Measurements from ENCODE around the gene PEDS1. TPM values are rescaled to one million over a fixed set of nuclear protein-coding genes. Genes with fewer than 3 reads are reported as not detected.
A peak's percentile ranks its signal among the peaks of the same experiment; 100 is the strongest.

PEDS1 gene
- total RNA-seq, 2 experiments from 2014 or later = 30.3 to 32.3 TPM

- H3K9me3 Mint-ChIP-seq = no peaks in the 10 kb centered on the region
- peaks cover 38% of the 10 kb centered on the region for H3K36me3 Mint-ChIP-seq (ENCODE audit: low read depth)
- DNase-seq = no peak
- H3K4me3 Mint-ChIP-seq = no peak overlapping the region
- H3K4me1 Mint-ChIP-seq = peaks cover 2% of the 10 kb centered on the region
- ChIA-PET CTCF (interaction anchor here (0.6 to 2.0 kb wide), 9 partner anchors 12 to 907 kb away, joined by 3 to 10 read pairs (median 5); partner anchors contain the start of gene PEDS1), POLR2A (interaction anchor here (0.9 to 2.5 kb wide), 5 partner anchors 17 to 198 kb away, joined by 3 to 12 read pairs (median 3); partner anchors contain the start of genes PEDS1 and RNF114)
- no peak overlapping the region for H3K27ac Mint-ChIP-seq
- H3K27me3 Mint-ChIP-seq = no peaks in the 10 kb centered on the region
Measured at GRCh38 chr20:50133474-50134217, 19.9 kb downstream of the PEDS1 start.

DNA sequence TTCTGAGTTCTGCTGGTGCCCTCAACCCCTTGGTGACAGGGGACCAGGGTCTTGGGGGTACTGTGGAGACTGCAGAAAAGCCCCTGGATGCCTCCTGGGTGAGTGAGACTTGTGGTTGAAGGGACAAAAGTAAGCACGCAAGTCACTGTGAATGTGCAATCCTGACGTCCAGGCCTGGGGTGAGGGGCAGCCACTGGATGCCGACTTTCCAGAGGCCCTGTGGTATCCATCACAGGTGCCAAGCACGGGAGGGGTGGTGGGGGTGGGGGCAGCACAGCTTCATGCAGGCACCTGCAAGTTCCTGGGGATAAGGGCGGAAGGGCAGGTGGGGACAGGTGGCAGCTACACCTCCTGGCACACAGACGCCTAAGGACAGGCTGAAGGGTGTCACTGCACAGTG, 20.5 kb downstream of the PEDS1 start:
- H3K4me3 Mint-ChIP-seq = no peak overlapping the region
- H3K27ac Mint-ChIP-seq = no peak overlapping the region
- no peaks in the 10 kb centered on the region for H3K27me3 Mint-ChIP-seq
- peaks cover 43% of the 10 kb centered on the region for H3K36me3 Mint-ChIP-seq (ENCODE audit: low read depth)
- CTCF ChIA-PET = interaction anchor here (0.6 to 1.9 kb wide), 4 partner anchors 12 to 1340 kb away, joined by 3 to 10 read pairs (median 6); no protein-coding TSS in a partner anchor
- DNase-seq = no peak
- POLR2A ChIA-PET = interaction anchor here (1.0 to 2.5 kb wide), 3 partner anchors 21 to 197 kb away, joined by 3 to 12 read pairs (median 3); partner anchors contain the start of genes PEDS1 and RNF114
- peaks cover 2% of the 10 kb centered on the region for H3K4me1 Mint-ChIP-seq
- no peaks in the 10 kb centered on the region for H3K9me3 Mint-ChIP-seq

- ChIA-PET CTCF (no interaction called here), POLR2A (no interaction called here)
- Mint-ChIP-seq H3K27ac (no peak overlapping the region), H3K4me1 (peaks cover 6% of the 10 kb centered on the region), H3K36me3 (ENCODE audit: low read depth) (peaks cover 55% of the 10 kb centered on the region), H3K9me3 (no peaks in the 10 kb centered on the region), H3K4me3 (no peak overlapping the region), H3K27me3 (no peaks in the 10 kb centered on the region)
- DNase-seq = no peak
Measured at GRCh38 chr20:50130995-50131394, 22.5 kb downstream of the PEDS1 start.

DNA sequence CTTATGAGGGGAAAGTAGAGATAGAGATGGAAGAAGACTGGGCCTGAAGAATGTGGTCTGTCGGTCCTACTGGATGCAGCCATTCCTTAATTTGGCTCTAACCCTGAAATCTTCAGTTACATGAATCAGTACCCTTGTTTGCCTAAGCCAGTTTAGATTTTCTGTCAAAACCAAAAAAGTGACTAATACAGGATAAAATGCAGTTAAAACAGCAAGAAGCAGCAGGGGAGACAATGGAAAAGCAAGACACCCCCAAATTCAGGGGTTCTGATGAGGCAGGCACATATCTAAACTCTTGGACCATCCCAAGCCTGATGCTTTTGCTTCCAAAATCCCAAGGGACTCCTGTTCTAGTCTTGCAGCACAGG, 23.2 kb downstream of the PEDS1 start:
- CTCF ChIA-PET = no interaction called here
- H3K4me3 Mint-ChIP-seq = no peak overlapping the region
- peaks cover 6% of the 10 kb centered on the region for H3K4me1 Mint-ChIP-seq
- POLR2A ChIA-PET = no interaction called here
- H3K27me3 Mint-ChIP-seq = no peaks in the 10 kb centered on the region
- no peaks in the 10 kb centered on the region for H3K9me3 Mint-ChIP-seq
- H3K36me3 Mint-ChIP-seq (ENCODE audit: low read depth) = peaks cover 58% of the 10 kb centered on the region
- H3K27ac Mint-ChIP-seq = no peak overlapping the region
- DNase-seq = no peak

DNA sequence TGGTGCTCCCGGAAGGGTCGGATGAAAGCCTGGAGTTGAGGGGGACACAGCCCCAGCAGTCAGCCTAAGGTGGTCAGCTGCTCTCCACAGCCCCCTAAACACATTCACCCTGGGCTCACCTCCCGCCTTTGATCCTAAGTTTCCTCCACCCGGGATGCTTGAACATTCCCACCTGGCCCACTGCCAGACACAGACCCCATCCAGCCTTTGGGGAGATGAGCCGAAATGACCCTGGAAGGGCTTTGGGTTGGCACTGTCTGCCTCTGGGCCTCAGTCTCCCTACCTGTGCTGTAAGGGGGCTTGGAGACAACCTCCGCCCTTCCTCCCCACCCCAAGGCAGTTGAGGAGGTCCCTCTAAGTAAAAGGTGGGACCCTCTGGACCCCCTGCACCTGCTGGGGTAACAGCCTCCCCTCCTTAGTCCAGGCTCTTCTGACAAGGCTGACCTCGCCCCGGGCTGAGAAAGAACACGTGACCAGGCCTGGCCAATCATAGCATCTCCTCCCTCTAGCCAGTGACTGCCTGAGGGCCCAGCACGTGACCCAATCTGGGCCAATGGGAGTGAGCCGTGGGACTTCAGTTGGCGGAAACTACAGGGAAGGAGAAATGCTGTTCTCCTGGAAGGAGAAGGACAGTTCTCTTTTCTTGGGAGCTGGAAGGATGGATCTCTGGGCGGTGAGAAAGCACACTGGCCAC, 23.7 kb downstream of the PEDS1 start:
- Mint-ChIP-seq H3K27ac (no peak overlapping the region), H3K4me3 (no peak overlapping the region), H3K9me3 (no peaks in the 10 kb centered on the region), H3K27me3 (no peaks in the 10 kb centered on the region), H3K4me1 (peaks cover 6% of the 10 kb centered on the region), H3K36me3 (ENCODE audit: low read depth) (peaks cover 64% of the 10 kb centered on the region)
- DNase-seq = no peak
- POLR2A ChIA-PET = no interaction called here
- CTCF ChIA-PET = interaction anchor here (1.0 kb wide), 1 partner anchor 9 kb away, joined by 3 read pairs; no protein-coding TSS in a partner anchor

DNA sequence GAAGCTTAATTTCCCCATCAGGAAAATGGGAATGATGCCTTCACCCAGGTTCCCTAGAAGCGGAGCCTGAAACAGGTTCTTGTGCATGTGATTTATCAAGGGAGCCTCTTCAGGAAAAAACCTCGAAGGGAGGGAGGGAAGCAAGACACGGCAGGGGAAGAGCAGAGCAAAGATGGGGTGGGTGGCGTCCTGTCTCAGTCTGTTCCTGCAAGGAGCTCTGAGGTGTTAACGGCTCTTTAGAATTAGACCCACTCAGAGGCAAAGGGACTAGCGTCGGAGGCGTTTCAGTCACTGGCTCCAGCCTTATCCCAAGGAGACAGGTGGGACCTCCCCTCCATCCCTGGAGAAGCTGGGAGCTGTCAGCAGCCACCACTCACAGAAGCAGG, 25.0 kb downstream of the PEDS1 start:
- H3K4me3 Mint-ChIP-seq = no peak overlapping the region
- POLR2A ChIA-PET = interaction anchor here (0.7 kb wide), 1 partner anchor 15 kb away, joined by 3 read pairs; no protein-coding TSS in a partner anchor
- peaks cover 72% of the 10 kb centered on the region for H3K36me3 Mint-ChIP-seq (ENCODE audit: low read depth)
- H3K9me3 Mint-ChIP-seq = no peaks in the 10 kb centered on the region
- peaks cover 6% of the 10 kb centered on the region for H3K4me1 Mint-ChIP-seq
- H3K27me3 Mint-ChIP-seq = no peaks in the 10 kb centered on the region
- CTCF ChIA-PET = interaction anchor here (1.0 kb wide), 1 partner anchor 8 kb away, joined by 3 read pairs; no protein-coding TSS in a partner anchor
- DNase-seq = no peak
- H3K27ac Mint-ChIP-seq = no peak overlapping the region

DNA sequence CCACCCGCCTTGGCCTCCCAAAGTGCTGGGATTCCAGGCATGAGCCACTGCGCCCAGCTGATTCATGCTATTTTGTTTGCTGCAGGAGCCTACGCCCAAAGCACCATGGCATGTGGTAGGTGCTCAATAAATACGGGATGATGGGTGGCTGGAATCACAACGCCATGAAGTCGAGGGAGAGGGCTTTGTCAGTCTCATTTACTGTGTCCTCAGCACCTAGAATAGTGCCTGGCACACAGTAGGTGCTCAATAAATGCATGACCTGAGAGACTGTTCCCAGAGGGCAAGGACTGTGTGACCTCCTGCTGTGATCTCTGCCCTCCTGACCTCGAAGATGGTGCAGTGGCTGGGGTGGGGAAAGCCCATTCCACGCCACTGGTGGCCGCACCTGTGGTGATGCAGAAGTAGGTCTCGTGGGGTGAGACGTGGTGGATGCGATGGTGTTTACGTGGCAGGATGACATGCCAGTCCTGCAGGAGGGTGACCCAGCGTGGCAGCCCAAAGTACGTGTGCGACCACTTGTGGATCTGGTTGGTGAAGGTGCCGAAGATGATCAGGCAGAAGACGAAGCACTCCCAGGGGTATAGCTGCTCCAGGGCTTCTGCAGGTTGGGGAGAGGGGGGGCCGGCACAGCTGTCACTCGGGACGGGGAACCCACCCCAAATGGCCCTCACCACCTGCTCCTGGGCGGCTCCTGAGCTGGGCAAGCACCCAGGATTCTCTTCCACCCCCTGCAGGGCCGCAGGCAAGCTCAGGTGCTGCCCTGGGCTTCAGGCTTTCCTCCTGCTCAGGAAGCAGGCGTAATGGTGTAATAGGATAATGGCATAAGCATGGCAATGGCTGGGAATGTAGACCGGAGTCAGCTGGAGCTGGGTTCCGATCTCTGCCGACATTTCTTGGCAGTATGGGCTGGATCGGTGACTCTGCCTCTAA, 25.7 kb downstream of the PEDS1 start:
- no peak for DNase-seq
- no peaks in the 10 kb centered on the region for H3K9me3 Mint-ChIP-seq
- peaks cover 73% of the 10 kb centered on the region for H3K36me3 Mint-ChIP-seq (ENCODE audit: low read depth)
- H3K27ac Mint-ChIP-seq = no peak overlapping the region
- POLR2A ChIA-PET = interaction anchor here (0.7 kb wide), 1 partner anchor 14 kb away, joined by 3 read pairs; no protein-coding TSS in a partner anchor
- H3K4me3 Mint-ChIP-seq = no peak overlapping the region
- peaks cover 6% of the 10 kb centered on the region for H3K4me1 Mint-ChIP-seq
- CTCF ChIA-PET = interaction anchor here (1.2 kb wide), 1 partner anchor 43 kb away, joined by 6 read pairs; no protein-coding TSS in a partner anchor
- H3K27me3 Mint-ChIP-seq = no peaks in the 10 kb centered on the region

DNA sequence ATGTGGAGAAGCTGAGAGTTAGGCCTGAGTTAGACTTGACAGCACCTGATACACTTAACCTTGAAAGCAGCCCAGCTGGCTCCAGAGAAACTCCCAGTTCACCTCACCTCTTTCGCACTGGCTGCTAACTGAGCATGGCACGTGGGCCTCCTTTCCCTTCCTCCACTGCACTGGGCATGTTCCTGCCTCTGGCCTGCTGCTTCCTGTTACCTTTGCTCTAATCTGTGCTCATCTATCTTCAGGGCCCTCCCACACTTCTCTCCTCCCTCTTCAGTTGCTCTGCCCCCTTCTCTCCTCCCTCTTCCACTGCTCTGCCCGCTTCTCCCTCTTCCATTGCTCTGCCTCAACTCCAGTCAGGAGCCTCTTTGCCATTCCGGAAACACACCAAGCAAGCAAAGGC, 26.9 kb downstream of the PEDS1 start:
- DNase-seq = no peak
- Mint-ChIP-seq H3K4me3 (no peak overlapping the region), H3K36me3 (ENCODE audit: low read depth) (peaks cover 78% of the 10 kb centered on the region), H3K27ac (peak overlapping the region; percentile 35), H3K4me1 (peaks cover 6% of the 10 kb centered on the region), H3K9me3 (no peaks in the 10 kb centered on the region), H3K27me3 (no peaks in the 10 kb centered on the region)
- ChIA-PET CTCF (no interaction called here), POLR2A (interaction anchor here (1.0 kb wide), 1 partner anchor 11 kb away, joined by 3 read pairs; no protein-coding TSS in a partner anchor)

GRCh38 chr20:50125279-50125678, 28.2 kb downstream of the PEDS1 start:
- Mint-ChIP-seq H3K4me3 (no peak overlapping the region), H3K4me1 (peaks cover 8% of the 10 kb centered on the region), H3K9me3 (no peaks in the 10 kb centered on the region), H3K27ac (no peak overlapping the region), H3K27me3 (no peaks in the 10 kb centered on the region), H3K36me3 (ENCODE audit: low read depth) (peaks cover 66% of the 10 kb centered on the region)
- ChIA-PET CTCF (no interaction called here), POLR2A (no interaction called here)
- no peak for DNase-seq

GRCh38 chr20:50124496-50124895, 29.0 kb downstream of the PEDS1 start:
- no peak overlapping the region for H3K27ac Mint-ChIP-seq
- H3K27me3 Mint-ChIP-seq = no peaks in the 10 kb centered on the region
- H3K4me3 Mint-ChIP-seq = no peak overlapping the region
- H3K36me3 Mint-ChIP-seq (ENCODE audit: low read depth) = peaks cover 58% of the 10 kb centered on the region
- no peak for DNase-seq
- POLR2A ChIA-PET = interaction anchor here (1.2 kb wide), 1 partner anchor 23 kb away, joined by 3 read pairs; no protein-coding TSS in a partner anchor
- CTCF ChIA-PET = interaction anchor here (6.5 kb wide), 1 partner anchor 44 kb away, joined by 157 read pairs; no protein-coding TSS in a partner anchor
- H3K9me3 Mint-ChIP-seq = no peaks in the 10 kb centered on the region
- H3K4me1 Mint-ChIP-seq = peaks cover 8% of the 10 kb centered on the region

GRCh38 chr20:50123418-50123817, 30.1 kb downstream of the PEDS1 start:
- CTCF ChIA-PET = interaction anchor here (0.8 to 6.5 kb wide), 4 partner anchors 9 to 56 kb away, joined by 3 to 157 read pairs (median 30); partner anchors contain the start of gene PEDS1
- no peak overlapping the region for H3K4me3 Mint-ChIP-seq
- POLR2A ChIA-PET = interaction anchor here (1.1 to 4.4 kb wide), 3 partner anchors 24 to 43 kb away, joined by 3 to 24 read pairs (median 4); partner anchors contain the start of gene PEDS1
- H3K4me1 Mint-ChIP-seq = peaks cover 8% of the 10 kb centered on the region
- H3K27ac Mint-ChIP-seq = no peak overlapping the region
- peaks cover 48% of the 10 kb centered on the region for H3K36me3 Mint-ChIP-seq (ENCODE audit: low read depth)
- H3K27me3 Mint-ChIP-seq = no peaks in the 10 kb centered on the region
- no peaks in the 10 kb centered on the region for H3K9me3 Mint-ChIP-seq
- DNase-seq = no peak

GRCh38 chr20:50122763-50123162, 30.8 kb downstream of the PEDS1 start:
- no peak overlapping the region for H3K27ac Mint-ChIP-seq
- H3K27me3 Mint-ChIP-seq = no peaks in the 10 kb centered on the region
- DNase-seq = no peak
- no peak overlapping the region for H3K4me3 Mint-ChIP-seq
- CTCF ChIA-PET = interaction anchor here (0.8 to 6.5 kb wide), 4 partner anchors 9 to 56 kb away, joined by 3 to 157 read pairs (median 30); partner anchors contain the start of gene PEDS1
- no peaks in the 10 kb centered on the region for H3K9me3 Mint-ChIP-seq
- peaks cover 42% of the 10 kb centered on the region for H3K36me3 Mint-ChIP-seq (ENCODE audit: low read depth)
- POLR2A ChIA-PET = interaction anchor here (1.0 to 4.4 kb wide), 2 partner anchors 10 to 31 kb away, joined by 3 to 24 read pairs; partner anchors contain the start of genes PEDS1 and UBE2V1
- peaks cover 8% of the 10 kb centered on the region for H3K4me1 Mint-ChIP-seq

All from activated CD4-positive, alpha-beta memory T cell treated with anti-CD3 and anti-CD28 coated beads, Interleukin-2, amount 10 ng/mL, durations not matched to agents 7 days and 5 days (primary cell).